ENCODE results near the gene CLCA1.
A peak's percentile ranks its signal among the peaks of the same experiment; 100 is the strongest.
"Not testable (repeated sequence)": the region's sequence is repeated elsewhere in the genome, so short reads cannot be mapped to it uniquely, and the experiment has no call there.

The CLCA1 gene

GRCh38 chr1:86464819-86465218 lies 3.9 kb upstream of the CLCA1 start:
- FAIRE-seq: no peak

GRCh38 chr1:86466109-86466844 lies 2.5 kb upstream of the CLCA1 start:
- FAIRE-seq: no peak

GRCh38 chr1:86466986-86467385 lies 1.7 kb upstream of the CLCA1 start:
- FAIRE-seq: no peak

- FAIRE-seq: no peak
These were observed 2.1 kb downstream of the CLCA1 start for GRCh38 chr1:86470859-86471258.

GRCh38 chr1:86471291-86471690 lies 2.6 kb downstream of the CLCA1 start:
- FAIRE-seq: no peak

- FAIRE-seq: no peak
These were observed 3.4 kb downstream of the CLCA1 start for GRCh38 chr1:86472152-86472551.

GRCh38 chr1:86472767-86473166 lies 4.0 kb downstream of the CLCA1 start:
- no peak for FAIRE-seq

- no peak for FAIRE-seq
These were observed 8.5 kb downstream of the CLCA1 start for GRCh38 chr1:86477256-86477655.

- no peak for FAIRE-seq
These were observed 9.0 kb downstream of the CLCA1 start for GRCh38 chr1:86477682-86478081.

- FAIRE-seq: no peak
These were observed 9.9 kb downstream of the CLCA1 start for GRCh38 chr1:86478416-86479156.

GRCh38 chr1:86481966-86482365 lies 13.2 kb downstream of the CLCA1 start:
- FAIRE-seq: no peak

GRCh38 chr1:86487131-86487810 lies 18.5 kb downstream of the CLCA1 start:
- FAIRE-seq: no peak

- FAIRE-seq: no peak
These were observed 19.0 kb downstream of the CLCA1 start for GRCh38 chr1:86487811-86488141.

- FAIRE-seq: no peak
These were observed 20.6 kb downstream of the CLCA1 start for GRCh38 chr1:86489242-86489878.

- no peak for FAIRE-seq
These were observed 22.6 kb downstream of the CLCA1 start for GRCh38 chr1:86491171-86491950.

- no peak for FAIRE-seq
These were observed 29.6 kb downstream of the CLCA1 start for GRCh38 chr1:86498281-86498680.

- FAIRE-seq: peak; percentile 93
These were observed 31.4 kb downstream of the CLCA1 start for GRCh38 chr1:86499987-86500593.

- FAIRE-seq: no peak
These were observed 32.0 kb downstream of the CLCA1 start for GRCh38 chr1:86500714-86501113.

- FAIRE-seq: not testable (repeated sequence)
These were observed 33.5 kb downstream of the CLCA1 start for GRCh38 chr1:86502125-86502646.

GRCh38 chr1:86502721-86503405 lies 34.1 kb downstream of the CLCA1 start:
- FAIRE-seq: no peak

- FAIRE-seq: no peak
These were observed 34.8 kb downstream of the CLCA1 start for GRCh38 chr1:86503406-86504136.

Data from A204.1 (cell line).